ENCODE results near the gene CDC16.
"Not testable (repeated sequence)": the region's sequence is repeated elsewhere in the genome, so short reads cannot be mapped to it uniquely, and the experiment has no call there.

CDC16 gene

GRCh38 chr13:114261328-114261965, 26.8 kb downstream of the CDC16 start:
- in situ Hi-C loops (cut with HindIII; ENCODE audit: low sequenced_read_pairs): no loop called here

- in situ Hi-C loops (cut with HindIII; ENCODE audit: low sequenced_read_pairs): no loop called here
Measured at GRCh38 chr13:114263578-114263977, 28.9 kb downstream of the CDC16 start.

- in situ Hi-C loops (cut with HindIII; ENCODE audit: low sequenced_read_pairs): not testable (repeated sequence)
Measured at GRCh38 chr13:114264313-114264712, 29.6 kb downstream of the CDC16 start.

GRCh38 chr13:114264886-114265611, 30.4 kb downstream of the CDC16 start:
- in situ Hi-C loops (cut with HindIII; ENCODE audit: low sequenced_read_pairs): no loop called here

GRCh38 chr13:114266241-114266640, 31.5 kb downstream of the CDC16 start:
- in situ Hi-C loops (cut with HindIII; ENCODE audit: low sequenced_read_pairs): no loop called here

GRCh38 chr13:114268344-114269280, 33.9 kb downstream of the CDC16 start:
- in situ Hi-C loops (cut with HindIII; ENCODE audit: low sequenced_read_pairs): no loop called here

- in situ Hi-C loops (cut with HindIII; ENCODE audit: low sequenced_read_pairs): no loop called here
Measured at GRCh38 chr13:114269281-114269770, 34.6 kb downstream of the CDC16 start.

- in situ Hi-C loops (cut with HindIII; ENCODE audit: low sequenced_read_pairs): no loop called here
Measured at GRCh38 chr13:114272977-114273376, 38.3 kb downstream of the CDC16 start.

- in situ Hi-C loops (cut with HindIII; ENCODE audit: low sequenced_read_pairs): no loop called here
Measured at GRCh38 chr13:114275304-114275703, 40.6 kb downstream of the CDC16 start.

GRCh38 chr13:114279146-114279545, 44.4 kb downstream of the CDC16 start:
- in situ Hi-C loops (cut with HindIII; ENCODE audit: low sequenced_read_pairs): no loop called here

GRCh38 chr13:114279758-114280355, 45.2 kb downstream of the CDC16 start:
- in situ Hi-C loops (cut with HindIII; ENCODE audit: low sequenced_read_pairs): no loop called here

GRCh38 chr13:114281351-114282040, 46.8 kb downstream of the CDC16 start, which contains the start of gene UPF3A:
Gene UPF3A (plus strand): TSS chr13:114281601. CDS start chr13:114281640, 39 bp downstream.
- in situ Hi-C loops (cut with HindIII; ENCODE audit: low sequenced_read_pairs): no loop called here

- in situ Hi-C loops (cut with HindIII; ENCODE audit: low sequenced_read_pairs): no loop called here
Measured at GRCh38 chr13:114282041-114282670, 47.5 kb downstream of the CDC16 start.

GRCh38 chr13:114283576-114283975, 48.9 kb downstream of the CDC16 start:
- in situ Hi-C loops (cut with HindIII; ENCODE audit: low sequenced_read_pairs): no loop called here

- in situ Hi-C loops (cut with HindIII; ENCODE audit: low sequenced_read_pairs): no loop called here
Measured at GRCh38 chr13:114284680-114285079, 50.0 kb downstream of the CDC16 start.

GRCh38 chr13:114285166-114285808, 50.6 kb downstream of the CDC16 start:
- in situ Hi-C loops (cut with HindIII; ENCODE audit: low sequenced_read_pairs): no loop called here

GRCh38 chr13:114286808-114287207, 52.1 kb downstream of the CDC16 start:
- in situ Hi-C loops (cut with HindIII; ENCODE audit: low sequenced_read_pairs): no loop called here

- in situ Hi-C loops (cut with HindIII; ENCODE audit: low sequenced_read_pairs): no loop called here
Measured at GRCh38 chr13:114288157-114288591, 53.5 kb downstream of the CDC16 start.

GRCh38 chr13:114296448-114296847, 61.8 kb downstream of the CDC16 start:
- in situ Hi-C loops (cut with HindIII; ENCODE audit: low sequenced_read_pairs): no loop called here
